Peyer's patch (tissue), 4 donors: ENCODE results near the gene RBM15.

Source experiments
- CTCF ChIP-seq, 6 experiments: fragments of 450-650 bp in 4 of 6; fragments of 200-600 bp in 2 of 6; sonication (generic) in 1 of 6; IDR thresholded peaks; one replicate each; pipeline ENCODE4 v1.5.1; 2017 to 2019; ENCODE audit warnings: antibody characterized with exemption in 6 of 6, mild to moderate bottlenecking in 3 of 6, moderate library complexity in 1 of 6
- POLR2A ChIP-seq, 2 donors: fragments of 450-650 bp; IDR thresholded peaks; one replicate each; pipeline ENCODE4 v1.5.1; 2017; ENCODE audit warnings: antibody characterized with exemption in 2 of 2, mild to moderate bottlenecking in 2 of 2, moderate library complexity in 2 of 2

GRCh38 chr1:110355321-110355720, 16.1 kb downstream of the RBM15 start:
- no peak for TF ChIP-seq CTCF (IDR thresholded peaks at IDR 0.05)
- no peak for TF ChIP-seq POLR2A (IDR thresholded peaks at IDR 0.05)
